Urinary bladder (tissue), 4 donors: ENCODE data around the gene L3MBTL4. TPM values are rescaled to one million over a fixed set of nuclear protein-coding genes. Genes with fewer than 3 reads are reported as not detected.
"Not testable (repeated sequence)": the region's sequence is repeated elsewhere in the genome, so short reads cannot be mapped to it uniquely, and the experiment has no call there.

Experiments used
- DNase-seq: peaks from one replicate; pipeline ENCODE4 v3.0.0-alpha.2; 2015; ENCODE audit errors: extremely low spot score
- H3K27ac ChIP-seq: one replicate; pipeline ENCODE4 v1.5.1; 2013; ENCODE audit warnings: low read depth, mild to moderate bottlenecking, moderate library complexity
- H3K36me3 ChIP-seq: one replicate; pipeline ENCODE4 v1.6.1; 2013; ENCODE audit warnings: mild to moderate bottlenecking, moderate library complexity; ENCODE audit not compliant: insufficient read depth
- H3K4me1 ChIP-seq: one replicate; pipeline ENCODE4 v1.6.1; 2013; ENCODE audit warnings: mild to moderate bottlenecking, moderate library complexity; ENCODE audit not compliant: insufficient read depth
- H3K4me3 ChIP-seq: one replicate; pipeline ENCODE4 v1.5.1; 2013; ENCODE audit warnings: low read depth, low read length
- WGBS: extraction: QIAGEN DNeasy Blood & Tissue Kit; methylation state at CpG from one replicate; pipeline ENCODE4 v1.1.7; 2013; 5-methylcytosine and 5-hydroxymethylcytosine counted together
- polyA plus RNA-seq: library from polyadenylated mRNA; stranded (reverse); fragments of 200-250 nt; gene quantifications from one replicate; pipeline ENCODE4 v1.2.3, GENCODE V29; 2013
- total RNA-seq: library from RNA; depleted of rRNA; stranded (reverse); fragments of >200 nt; gene quantifications from one replicate; pipeline ENCODE4 v1.2.3, GENCODE V29; 2014
- donor health status: healthy with polysubstance abuse.
- donor health status: healthy.

L3MBTL4 gene
- total and polyA plus RNA-seq, 2 donors = 0.98 to 6.7 TPM

- Histone ChIP-seq H3K4me1 (no peaks in the 10 kb centered on the region), H3K27ac (no peak overlapping the region), H3K4me3 (no peak overlapping the region), H3K36me3 (no peaks in the 10 kb centered on the region)
- 80% methylated on average over 6 of the region's 6 CpGs for WGBS
- no peak for DNase-seq
Measured at GRCh38 chr18:6397931-6398566, 16.7 kb downstream of the L3MBTL4 start.

DNA sequence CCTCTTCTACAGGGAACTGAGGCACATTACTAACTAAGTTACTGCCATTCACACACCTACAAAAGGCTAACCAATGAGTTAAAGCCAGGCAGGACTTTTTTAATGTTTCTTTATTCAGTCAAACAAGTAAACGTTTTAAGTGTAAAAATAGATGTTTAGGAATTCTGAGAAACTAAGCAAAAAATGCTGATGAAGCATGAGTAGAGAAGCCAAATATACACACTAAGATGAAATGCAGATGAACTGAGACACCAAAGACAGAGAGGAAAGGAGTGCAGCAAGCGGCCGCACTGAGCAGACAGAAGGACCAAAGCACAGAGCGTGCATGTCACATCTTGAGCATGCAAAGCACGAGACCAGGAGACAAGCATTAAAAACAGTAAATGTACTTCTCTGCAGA, 17.9 kb downstream of the L3MBTL4 start:
- no peak overlapping the region for H3K4me3 ChIP-seq
- H3K36me3 ChIP-seq = no peaks in the 10 kb centered on the region
- no peaks in the 10 kb centered on the region for H3K4me1 ChIP-seq
- no peak overlapping the region for H3K27ac ChIP-seq
- 48% methylated on average over 5 of the region's 5 CpGs for WGBS
- no peak for DNase-seq

DNA sequence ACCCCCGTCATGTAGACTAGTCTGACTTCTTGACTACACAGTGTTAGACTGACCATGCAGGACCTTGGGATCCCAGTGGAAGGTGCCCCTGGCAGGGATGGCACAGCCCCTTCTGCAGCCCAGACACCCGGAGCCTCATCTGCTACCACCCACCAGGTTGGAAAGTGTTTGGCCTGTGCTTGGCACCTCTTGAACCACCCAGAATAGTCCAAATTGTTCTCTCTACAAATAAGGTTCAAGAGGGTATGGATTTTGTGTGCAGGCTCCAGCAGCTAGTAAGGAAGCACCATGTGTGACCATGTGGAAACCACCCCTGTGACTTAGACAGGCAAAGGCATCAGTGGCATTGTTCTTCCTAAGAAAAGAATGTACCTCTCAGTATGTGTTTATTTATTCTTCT, 18.4 kb downstream of the L3MBTL4 start:
- Histone ChIP-seq H3K36me3 (no peaks in the 10 kb centered on the region), H3K4me3 (no peak overlapping the region), H3K27ac (no peak overlapping the region), H3K4me1 (no peaks in the 10 kb centered on the region)
- WGBS = 85% methylated on average over 2 of the region's 2 CpGs
- DNase-seq = no peak

DNA sequence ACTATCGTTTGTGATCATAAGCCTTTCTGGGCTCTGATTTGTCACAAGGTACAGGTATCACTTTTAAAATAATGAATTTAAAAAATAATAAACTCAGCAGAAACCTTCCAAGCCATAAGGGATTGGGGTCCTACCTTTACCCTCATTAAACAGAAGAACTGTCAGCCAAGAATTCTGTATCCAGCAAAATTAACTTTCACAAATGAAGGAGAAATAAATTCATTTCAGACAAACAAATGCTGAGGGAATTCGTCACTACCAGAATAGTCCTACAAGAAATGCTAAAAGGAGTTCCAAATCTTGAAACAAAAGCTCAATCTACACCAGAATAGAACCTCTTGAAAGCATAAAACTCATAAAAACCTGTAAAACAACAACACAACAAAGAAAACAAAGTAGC, 25.7 kb downstream of the L3MBTL4 start:
- no peaks in the 10 kb centered on the region for H3K36me3 ChIP-seq
- 77% methylated on average over 2 of the region's 2 CpGs for WGBS
- H3K27ac ChIP-seq = no peak overlapping the region
- H3K4me1 ChIP-seq = no peaks in the 10 kb centered on the region
- DNase-seq = no peak
- no peak overlapping the region for H3K4me3 ChIP-seq

DNA sequence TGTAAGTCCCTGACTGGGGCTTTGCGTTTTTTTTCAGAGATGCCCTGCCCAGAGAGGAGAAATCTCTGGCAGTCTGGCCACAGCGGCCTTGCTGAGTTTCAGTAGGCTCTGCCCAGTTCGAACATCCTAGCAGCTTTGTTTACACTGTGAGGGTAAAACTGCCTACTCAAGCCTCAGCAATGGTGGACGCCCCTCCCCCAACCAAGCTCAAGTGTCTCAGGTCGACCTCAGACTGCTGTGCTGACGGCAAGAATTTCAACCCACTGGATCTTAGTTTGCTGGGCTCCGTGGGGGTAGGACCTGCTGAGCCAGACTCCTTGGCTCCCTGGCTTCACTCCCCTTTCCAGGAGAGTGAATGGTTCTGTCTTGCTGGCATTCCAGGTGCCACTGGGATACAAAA, 31.7 kb downstream of the L3MBTL4 start:
- no peak for DNase-seq
- Histone ChIP-seq H3K36me3 (no peaks in the 10 kb centered on the region), H3K4me1 (no peaks in the 10 kb centered on the region), H3K4me3 (no peak overlapping the region), H3K27ac (no peak overlapping the region)
- WGBS = 27% methylated on average over 7 of the region's 7 CpGs

GRCh38 chr18:6377473-6377872, 37.2 kb downstream of the L3MBTL4 start:
- not testable (repeated sequence) for DNase-seq, H3K36me3 ChIP-seq, H3K4me3 ChIP-seq, H3K27ac ChIP-seq, H3K4me1 ChIP-seq
- WGBS = 91% methylated on average over 2 of the region's 2 CpGs

DNA sequence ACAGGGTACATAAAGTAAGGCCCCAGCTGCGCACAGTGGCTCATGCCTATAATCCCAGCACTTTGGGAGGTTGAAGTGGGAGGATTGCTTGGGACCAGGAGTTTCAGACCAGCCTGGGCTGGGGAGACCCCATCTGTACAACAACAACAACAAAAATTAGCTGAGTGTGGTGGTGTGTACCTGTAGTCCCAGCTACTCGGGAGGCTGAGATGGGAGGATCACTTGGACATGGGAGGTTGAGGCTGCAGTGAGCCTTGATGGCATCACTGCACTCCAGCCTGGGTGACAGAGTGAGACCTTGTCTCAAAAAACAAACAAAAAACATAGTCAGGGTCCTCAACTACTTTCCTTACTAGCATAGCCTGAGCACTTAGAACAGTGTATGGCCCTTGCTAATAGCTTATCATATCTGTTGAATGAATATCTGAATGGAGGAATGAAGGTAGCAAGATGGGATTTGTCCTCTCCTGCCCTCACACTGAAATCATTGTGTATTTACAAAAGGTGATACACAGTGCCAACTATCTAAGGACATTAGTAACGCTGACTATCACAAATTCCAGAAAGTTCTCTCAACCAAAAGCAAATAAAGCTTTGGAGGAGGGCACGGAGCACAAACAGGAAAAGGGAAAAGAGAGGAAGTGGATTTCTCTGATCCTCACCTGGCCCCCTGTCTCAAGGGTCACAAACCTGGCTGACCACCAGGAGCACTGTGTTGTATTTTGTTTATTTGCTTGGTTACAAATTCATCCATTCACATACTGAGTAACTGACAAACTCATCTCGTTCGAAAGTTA, 38.1 kb downstream of the L3MBTL4 start:
- H3K4me3 ChIP-seq = no peak overlapping the region
- H3K4me1 ChIP-seq = no peaks in the 10 kb centered on the region
- no peaks in the 10 kb centered on the region for H3K36me3 ChIP-seq
- no peak for DNase-seq
- WGBS = 82% methylated on average over 6 of the region's 6 CpGs
- no peak overlapping the region for H3K27ac ChIP-seq

DNA sequence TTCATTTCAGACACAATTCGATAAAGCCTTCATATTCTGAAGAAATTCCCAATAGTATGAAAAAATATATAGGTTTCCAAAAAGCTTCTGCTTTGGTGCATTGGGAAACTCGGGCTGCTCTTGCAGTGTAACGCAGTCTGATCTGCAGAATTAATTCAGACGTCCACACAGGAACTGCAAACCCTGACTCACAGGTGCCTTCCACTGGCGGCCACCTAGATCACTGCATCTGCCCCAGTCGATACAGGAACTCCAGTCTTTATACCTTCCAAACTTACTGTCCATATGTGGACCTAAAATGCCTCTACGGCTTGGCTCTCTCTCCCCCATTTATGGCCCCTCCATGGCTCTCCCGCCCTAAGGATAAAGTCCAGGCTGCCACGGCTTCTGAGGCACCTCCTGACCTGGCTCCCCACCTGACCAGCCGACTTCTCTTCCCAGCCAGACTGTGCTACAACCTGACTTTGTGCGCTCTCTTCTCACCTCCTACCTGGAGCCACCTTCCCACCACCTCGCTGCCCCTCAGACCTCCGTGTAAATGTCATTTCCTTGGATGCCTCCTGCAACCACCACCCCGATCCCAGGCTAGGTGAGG, 39.7 kb downstream of the L3MBTL4 start:
- DNase-seq = no peak
- WGBS = 85% methylated on average over 14 of the region's 14 CpGs
- Histone ChIP-seq H3K4me3 (no peak overlapping the region), H3K36me3 (no peaks in the 10 kb centered on the region), H3K4me1 (no peaks in the 10 kb centered on the region), H3K27ac (no peak overlapping the region)

- no peak for DNase-seq
- Histone ChIP-seq H3K36me3 (no peaks in the 10 kb centered on the region), H3K4me3 (no peak overlapping the region), H3K4me1 (no peaks in the 10 kb centered on the region), H3K27ac (no peak overlapping the region)
- WGBS = 66% methylated on average over 8 of the region's 8 CpGs
Measured at GRCh38 chr18:6374340-6374739, 40.4 kb downstream of the L3MBTL4 start.

GRCh38 chr18:6373187-6373586, 41.5 kb downstream of the L3MBTL4 start:
- no peaks in the 10 kb centered on the region for H3K4me1 ChIP-seq
- 79% methylated on average over 5 of the region's 5 CpGs for WGBS

GRCh38 chr18:6370886-6371635, 43.6 kb downstream of the L3MBTL4 start:
- H3K27ac ChIP-seq = no peak overlapping the region
- H3K36me3 ChIP-seq = no peaks in the 10 kb centered on the region
- WGBS = 60% methylated on average over 12 of the region's 12 CpGs
- no peak for DNase-seq
- H3K4me3 ChIP-seq = no peak overlapping the region
- H3K4me1 ChIP-seq = no peaks in the 10 kb centered on the region

More at GRCh38 chr18:6373187-6373586, 41.5 kb downstream of the L3MBTL4 start:
- H3K36me3 ChIP-seq = no peaks in the 10 kb centered on the region
- H3K4me3 ChIP-seq = no peak overlapping the region
- no peak for DNase-seq
- H3K27ac ChIP-seq = no peak overlapping the region

- WGBS = 79% methylated on average over 8 of the region's 8 CpGs
- no peaks in the 10 kb centered on the region for H3K36me3 ChIP-seq
- H3K4me3 ChIP-seq = no peak overlapping the region
- no peaks in the 10 kb centered on the region for H3K4me1 ChIP-seq
- no peak overlapping the region for H3K27ac ChIP-seq
- no peak for DNase-seq
Measured at GRCh38 chr18:6370410-6370809, 44.3 kb downstream of the L3MBTL4 start.

DNA sequence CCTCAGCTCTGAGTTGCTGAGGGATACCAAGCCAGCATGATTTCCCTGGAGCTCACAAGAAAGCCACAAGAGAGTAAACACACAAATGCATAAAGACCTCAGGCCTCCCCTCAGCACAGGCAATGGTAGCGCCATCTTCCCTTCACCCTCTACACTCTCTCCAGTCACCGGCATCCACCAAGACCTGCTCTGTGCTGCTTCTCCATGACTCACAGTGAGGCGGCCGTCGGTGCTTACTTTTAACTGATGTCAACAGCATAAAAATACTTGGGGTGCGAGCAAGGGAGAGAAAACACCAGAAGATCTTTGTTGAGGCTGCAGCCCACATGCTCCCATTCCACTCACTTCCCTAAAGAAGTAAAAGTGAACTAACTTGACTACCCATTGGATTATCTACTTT, 46.7 kb downstream of the L3MBTL4 start:
- 93% methylated on average over 6 of the region's 6 CpGs for WGBS
- H3K27ac ChIP-seq = no peak overlapping the region
- no peaks in the 10 kb centered on the region for H3K4me1 ChIP-seq
- H3K36me3 ChIP-seq = no peaks in the 10 kb centered on the region
- H3K4me3 ChIP-seq = no peak overlapping the region
- DNase-seq = no peak
